Body of pancreas (tissue), 4 donors: ENCODE measurements around the gene CAMK2G. TPM values are rescaled to one million over a fixed set of nuclear protein-coding genes. Genes with fewer than 3 reads are reported as not detected.
"Not testable (repeated sequence)": the region's sequence is repeated elsewhere in the genome, so short reads cannot be mapped to it uniquely, and the experiment has no call there.

Experiments used
- ATAC-seq: fragments of 150-250 bp; one replicate; pipeline ENCODE4 v1.9.1; 2016
- DNase-seq, 4 donors: peaks; one replicate each; pipeline ENCODE4 v3.0.0-alpha.2; 2019
- H3K27ac ChIP-seq, 4 donors: fragments of 200-600 bp; sonication (generic); 1 replicate in 3 of 4; 2 replicates in 1 of 4; pipeline versions ENCODE4 v1.5.1 to v1.6.1; 2016 to 2019; ENCODE audit warnings: mild to moderate bottlenecking in 1 of 4, mixed read lengths in 1 of 4, moderate library complexity in 1 of 4
- H3K27me3 ChIP-seq, 2 donors: fragments of 200-600 bp; sonication (generic); one replicate each; pipeline ENCODE4 v1.6.0; 2016; ENCODE audit warnings: mild to moderate bottlenecking in 1 of 2
- H3K36me3 ChIP-seq, 2 donors: fragments of 200-600 bp; sonication (generic); replicated peaks in 1 of 2; 2 replicates each; pipeline ENCODE4 v1.5.1; 2016; ENCODE audit warnings: low read depth in 2 of 2; ENCODE audit not compliant: insufficient read depth in 1 of 2
- H3K4me1 ChIP-seq: fragments of 200-600 bp; sonication (generic); one replicate; pipeline ENCODE4 v1.6.0; 2016
- H3K4me3 ChIP-seq, 2 donors: fragments of 200-600 bp; sonication (generic); 1 replicate in 1 of 2; 2 replicates in 1 of 2; pipeline ENCODE4 v1.5.1; 2016 to 2019
- H3K9me3 ChIP-seq, 3 donors: fragments of 200-600 bp; sonication (generic); 1 replicate in 2 of 3; 2 replicates in 1 of 3; pipeline ENCODE4 v1.5.1; 2016
- CTCF ChIP-seq, 7 experiments: fragments of 450-650 bp in 4 of 7; fragments of 200-600 bp in 3 of 7; sonication (generic) in 3 of 7; IDR thresholded peaks; one replicate each; pipeline ENCODE4 v1.5.1; 2016 to 2019; ENCODE audit warnings: antibody characterized with exemption in 7 of 7
- POLR2A ChIP-seq, 3 donors: fragments of 450-650 bp; IDR thresholded peaks; one replicate each; pipeline ENCODE4 v1.6.1; 2016; ENCODE audit warnings: antibody characterized with exemption in 3 of 3, mild to moderate bottlenecking in 2 of 3
- whole genome bisulfite sequencing, 2 donors: methylation state at CpG; one replicate each; pipeline ENCODE4 v1.1.5; 2017; 5-methylcytosine and 5-hydroxymethylcytosine counted together
- intact Hi-C: fragments of 100-400 bp; cut with DNase I; formaldehyde crosslinking; loops from one replicate; pipeline ENCODE4 v1.15.1; 2023
- total RNA-seq, 2 donors: library from RNA; depleted of rRNA; stranded (reverse); fragments of >200 nt; gene quantifications; one replicate each; pipeline ENCODE4 v1.1.0, GENCODE V29; 2016

Gene CAMK2G
- 10 to 100 TPM; 14.8 to 17.4 TPM for total RNA-seq

- WGBS, 2 donors: 1 to 3% methylated on average over 5 to 49 of the region's 95 CpGs
- intact Hi-C loops: no loop called here
- peak within 1 kb of the TSS; percentile 40 to 69 (median 63) for H3K27ac ChIP-seq
- ATAC-seq (peak; percentile 95), DNase-seq (peak; percentile 84 to 89 (median 86))
- no peaks in the 10 kb centered on the region for H3K9me3 ChIP-seq
- TF ChIP-seq POLR2A (IDR thresholded peaks at IDR 0.05) (peak; percentile 45 to 73 (median 67)), CTCF (IDR thresholded peaks at IDR 0.05) (peak in 1 of 7 experiments; percentile 11)
- no peaks in the 10 kb centered on the region for H3K27me3 ChIP-seq
- peaks cover 30% of the 10 kb centered on the region for H3K4me1 ChIP-seq
- H3K36me3 ChIP-seq: no peaks in the 10 kb centered on the region
- H3K4me3 ChIP-seq: peak within 1 kb of the TSS; percentile 57
These were observed at the start of gene CAMK2G for GRCh38 chr10:73874267-73875138. TSS of gene CAMK2G (minus strand) at chr10:73874555. CDS start at chr10:73874461, 94 bp downstream.

DNA sequence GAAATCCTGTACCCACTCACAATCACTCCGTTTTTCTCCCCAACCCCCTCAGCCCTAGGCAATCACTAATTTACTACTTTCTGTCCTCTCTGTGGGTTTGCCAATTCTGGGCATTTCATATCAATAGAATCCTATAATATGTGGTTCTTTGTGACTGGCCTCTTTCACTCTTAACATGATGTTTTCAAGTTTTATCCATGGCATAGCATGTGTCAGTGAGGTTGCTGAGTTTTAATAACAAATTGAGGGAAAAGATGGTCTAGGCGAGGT, 48.4 kb upstream of the CAMK2G start:
- H3K9me3 ChIP-seq: no peaks in the 10 kb centered on the region
- H3K4me3 ChIP-seq: no peak overlapping the region
- H3K27me3 ChIP-seq: no peaks in the 10 kb centered on the region
- TF ChIP-seq CTCF (IDR thresholded peaks at IDR 0.05) (no peak), POLR2A (IDR thresholded peaks at IDR 0.05) (no peak)
- 75 to 82% methylated on average over 1 to 2 of the region's 2 CpGs for WGBS, 2 donors
- no peaks in the 10 kb centered on the region for H3K4me1 ChIP-seq
- H3K27ac ChIP-seq: no peak overlapping the region
- DNase-seq: no peak
- intact Hi-C loops: no loop called here
- no peak for ATAC-seq
- H3K36me3 ChIP-seq: no peaks in the 10 kb centered on the region

DNA sequence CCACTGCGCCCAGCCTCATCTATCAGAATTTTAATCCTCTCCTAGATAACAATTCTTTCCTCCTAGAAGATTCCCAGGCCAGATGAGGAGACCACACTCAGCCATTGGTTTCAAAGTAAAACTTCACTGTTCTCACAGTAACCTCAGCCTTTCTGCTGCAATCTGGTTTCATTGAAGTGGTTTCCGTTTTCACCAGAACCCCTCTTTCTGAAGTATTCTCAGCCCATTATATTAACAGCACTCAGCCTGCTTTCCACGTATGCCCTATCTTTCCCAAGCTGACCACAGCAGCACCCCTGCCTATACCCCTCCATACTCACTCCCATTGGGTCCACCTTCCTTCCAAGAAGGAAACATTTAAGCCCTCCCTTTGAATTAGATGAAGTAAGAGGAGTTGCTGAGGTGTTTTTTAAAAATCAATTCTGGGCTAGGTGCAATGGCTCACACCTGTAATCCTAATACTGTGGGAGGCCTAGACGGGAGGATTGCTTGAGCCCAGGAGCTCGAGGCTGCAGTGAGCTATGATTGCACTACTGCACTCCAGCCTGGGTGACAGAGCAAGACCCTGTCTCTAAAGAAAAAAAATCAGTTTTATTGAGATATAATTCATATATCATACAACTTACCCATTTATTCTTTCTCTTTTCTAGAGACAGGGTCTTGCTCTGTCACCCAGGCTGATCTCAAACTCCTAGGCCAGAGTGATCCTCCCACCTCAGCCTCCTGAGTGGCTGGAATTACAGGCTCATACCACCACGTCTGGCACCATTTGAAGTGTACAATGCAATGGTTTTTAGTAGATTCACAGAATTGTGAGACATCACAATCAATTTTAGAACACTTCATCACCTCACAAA, 47.9 kb upstream of the CAMK2G start:
- H3K9me3 ChIP-seq: no peaks in the 10 kb centered on the region
- no peak overlapping the region for H3K27ac ChIP-seq
- no peaks in the 10 kb centered on the region for H3K27me3 ChIP-seq
- H3K4me3 ChIP-seq: no peak overlapping the region
- no peaks in the 10 kb centered on the region for H3K4me1 ChIP-seq
- WGBS, 2 donors: 86 to 92% methylated on average over 6 of the region's 6 CpGs
- no peak for ATAC-seq
- intact Hi-C loops: no loop called here
- H3K36me3 ChIP-seq: no peaks in the 10 kb centered on the region
- no peak for TF ChIP-seq CTCF (IDR thresholded peaks at IDR 0.05)
- TF ChIP-seq POLR2A (IDR thresholded peaks at IDR 0.05): no peak
- no peak for DNase-seq

DNA sequence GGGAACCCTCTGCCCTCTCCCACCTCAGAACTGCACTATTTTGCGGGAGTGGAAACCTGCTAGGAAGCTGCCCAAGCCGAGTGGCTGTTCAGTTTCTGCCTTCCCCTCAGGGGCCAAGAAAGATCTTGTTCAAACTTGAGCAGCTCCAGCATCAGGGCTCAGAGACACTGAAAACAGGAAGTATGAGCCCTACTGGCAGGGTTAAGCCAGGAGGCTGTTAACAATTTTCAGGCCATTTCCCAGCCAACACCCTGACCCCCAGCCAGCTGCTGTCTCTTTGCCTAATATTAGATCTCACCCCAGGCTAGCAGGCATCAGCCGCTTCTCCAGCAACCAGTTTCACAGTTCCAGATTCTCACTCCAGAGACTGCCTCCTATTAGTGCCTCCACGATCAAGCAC, 45.7 kb upstream of the CAMK2G start:
- peak overlapping the region in 2 of 4 donors; percentile 16 to 31 for H3K27ac ChIP-seq
- WGBS, 2 donors: 58 to 60% methylated on average over 4 of the region's 4 CpGs
- no peak overlapping the region for H3K4me3 ChIP-seq
- intact Hi-C loops: no loop called here
- H3K4me1 ChIP-seq: no peaks in the 10 kb centered on the region
- ATAC-seq (peak; percentile 27), DNase-seq (peak in 2 of 4 donors; percentile 19 to 46)
- H3K36me3 ChIP-seq: no peaks in the 10 kb centered on the region
- no peak for TF ChIP-seq CTCF (IDR thresholded peaks at IDR 0.05)
- no peak for TF ChIP-seq POLR2A (IDR thresholded peaks at IDR 0.05)
- no peaks in the 10 kb centered on the region for H3K27me3 ChIP-seq
- no peaks in the 10 kb centered on the region for H3K9me3 ChIP-seq

DNA sequence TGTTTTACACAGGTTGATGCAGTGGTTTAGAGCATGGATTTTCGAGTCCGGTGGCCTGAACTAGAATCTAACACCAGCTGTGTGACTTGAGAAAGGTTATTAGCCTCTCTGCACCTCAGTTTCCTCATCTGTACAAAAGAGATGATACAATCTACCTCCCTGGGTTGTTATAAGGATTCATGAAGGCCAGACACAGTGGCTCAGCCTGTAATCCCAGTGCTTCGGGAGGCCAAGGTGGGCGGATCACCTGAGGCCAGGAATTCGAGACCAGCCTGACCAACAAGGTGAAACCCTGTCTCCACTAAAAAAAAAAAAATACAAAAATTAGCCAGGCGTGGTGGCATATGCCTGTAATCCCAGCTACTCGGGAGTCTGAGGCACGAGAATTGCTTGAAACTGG, 45.1 kb upstream of the CAMK2G start:
- intact Hi-C loops, H3K4me3 ChIP-seq, DNase-seq, ATAC-seq, H3K9me3 ChIP-seq, H3K36me3 ChIP-seq, H3K27me3 ChIP-seq, H3K4me1 ChIP-seq: not testable (repeated sequence)
- peak overlapping the region in 2 of 4 donors; percentile 16 to 31 for H3K27ac ChIP-seq
- 87 to 93% methylated on average over 7 to 8 of the region's 8 CpGs for WGBS, 2 donors
